Central memory CD8-positive, alpha-beta T cell (primary cell): ENCODE results near the gene RNASE8.

Experiments used
- ATAC-seq: fragments of 150-1000 bp; cut with Tn5 transposase; replicated peaks from 2 replicates; pipeline ENCODE4 v1.10.0; 2022; ENCODE audit warnings: mild to moderate bottlenecking, moderate FRiP score, moderate number of reproducible peaks; ENCODE audit not compliant: poor library complexity, severe bottlenecking; ENCODE audit errors: extremely low read depth
- DNase-seq, 2 donors: peaks; one replicate each; pipeline ENCODE4 v3.0.0; 2021; ENCODE audit warnings: low spot score in 2 of 2
- H3K27ac Mint-ChIP-seq: one replicate; pipeline ENCODE4 v1.8.0; 2022; ENCODE audit warnings: low read depth, mild to moderate bottlenecking, moderate library complexity, mixed read lengths
- H3K27me3 Mint-ChIP-seq: one replicate; pipeline ENCODE4 v1.8.0; 2022; ENCODE audit warnings: mixed read lengths
- H3K36me3 Mint-ChIP-seq: one replicate; pipeline ENCODE4 v1.8.0; 2022; ENCODE audit warnings: mild to moderate bottlenecking, moderate library complexity, mixed read lengths; ENCODE audit not compliant: insufficient read depth
- H3K4me1 Mint-ChIP-seq: one replicate; pipeline ENCODE4 v1.8.0; 2022; ENCODE audit warnings: mixed read lengths
- H3K4me3 Mint-ChIP-seq: one replicate; pipeline ENCODE4 v1.8.0; 2022; ENCODE audit warnings: mild to moderate bottlenecking, moderate library complexity, mixed read lengths
- H3K9me3 Mint-ChIP-seq: one replicate; pipeline ENCODE4 v1.8.0; 2022; ENCODE audit warnings: mixed read lengths

Gene RNASE8

GRCh38 chr14:21105095-21105494, 47.5 kb downstream of the RNASE8 start:
- no peak for DNase-seq
- Mint-ChIP-seq H3K36me3 (peaks cover 7% of the 10 kb centered on the region), H3K4me3 (peak overlapping the region; percentile 71), H3K27ac (peak overlapping the region; percentile 74), H3K27me3 (no peaks in the 10 kb centered on the region), H3K4me1 (peaks cover 25% of the 10 kb centered on the region), H3K9me3 (no peaks in the 10 kb centered on the region)
- no peak for ATAC-seq

DNA sequence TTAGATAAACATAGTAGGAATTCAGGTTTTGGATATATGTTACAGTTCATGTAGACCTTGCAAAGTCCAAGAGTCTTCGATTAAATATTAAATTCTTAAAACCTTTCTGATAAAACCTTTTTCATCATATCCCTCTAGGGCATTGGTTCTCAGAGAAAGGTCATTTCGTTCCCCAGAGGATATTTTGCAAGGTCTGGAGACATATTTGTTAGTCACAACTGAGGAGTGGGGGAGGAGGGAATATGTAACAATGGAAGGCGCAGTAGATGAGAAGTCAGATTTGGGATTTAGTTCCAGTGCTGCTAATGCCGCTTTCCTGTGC, 48.5 kb downstream of the RNASE8 start:
- ATAC-seq (no peak), DNase-seq (no peak)
- no peak overlapping the region for H3K4me3 Mint-ChIP-seq
- no peak overlapping the region for H3K27ac Mint-ChIP-seq
- H3K9me3 Mint-ChIP-seq, result no peaks in the 10 kb centered on the region
- no peaks in the 10 kb centered on the region for H3K27me3 Mint-ChIP-seq
- H3K4me1 Mint-ChIP-seq, result peaks cover 25% of the 10 kb centered on the region
- H3K36me3 Mint-ChIP-seq, result peaks cover 7% of the 10 kb centered on the region

- H3K4me3 Mint-ChIP-seq, result no peak overlapping the region
- no peaks in the 10 kb centered on the region for H3K9me3 Mint-ChIP-seq
- H3K27me3 Mint-ChIP-seq, result no peaks in the 10 kb centered on the region
- H3K36me3 Mint-ChIP-seq, result peaks cover 6% of the 10 kb centered on the region
- H3K4me1 Mint-ChIP-seq, result peaks cover 25% of the 10 kb centered on the region
- no peak overlapping the region for H3K27ac Mint-ChIP-seq
- no peak for ATAC-seq
- peak; percentile 66 to 67 for DNase-seq
These were observed 49.1 kb downstream of the RNASE8 start for GRCh38 chr14:21106498-21107282.

DNA sequence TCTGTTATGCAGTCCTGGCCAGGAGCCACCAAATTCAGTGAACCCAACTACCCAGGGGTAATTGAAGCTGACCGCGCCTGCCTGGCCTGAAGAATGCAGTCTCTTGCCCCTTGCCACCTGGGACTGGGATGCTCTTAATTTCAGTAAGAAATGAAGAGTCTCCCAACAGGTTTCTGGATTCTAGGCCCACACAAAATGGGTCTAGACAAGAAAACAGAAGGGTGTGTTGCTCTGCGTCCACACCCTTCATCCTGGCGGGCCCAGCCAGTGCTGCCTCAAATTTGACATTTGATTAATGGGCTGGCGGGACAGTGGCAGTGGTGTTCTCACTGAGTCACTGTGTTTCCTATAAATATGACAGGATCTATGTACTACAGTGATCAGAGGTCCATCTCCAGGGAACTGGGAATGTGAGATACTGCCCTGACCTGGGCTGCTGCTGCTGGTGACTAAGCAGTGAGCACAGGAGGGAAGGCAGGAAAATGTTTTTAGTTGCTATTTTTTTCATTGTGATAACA, 49.7 kb downstream of the RNASE8 start:
- H3K9me3 Mint-ChIP-seq, result no peaks in the 10 kb centered on the region
- ATAC-seq, result no peak
- H3K27me3 Mint-ChIP-seq, result no peaks in the 10 kb centered on the region
- peaks cover 4% of the 10 kb centered on the region for H3K36me3 Mint-ChIP-seq
- no peak for DNase-seq
- H3K4me3 Mint-ChIP-seq, result no peak overlapping the region
- no peak overlapping the region for H3K27ac Mint-ChIP-seq
- H3K4me1 Mint-ChIP-seq, result peaks cover 22% of the 10 kb centered on the region
